Ectodermal cell (in vitro differentiated cells): Measurements from ENCODE around the gene NPEPPS.
"Not testable (repeated sequence)": the region's sequence is repeated elsewhere in the genome, so short reads cannot be mapped to it uniquely, and the experiment has no call there.

Experiments used
- H3K27ac ChIP-seq: 2 replicates; pipeline ENCODE4 v1.7.0; 2013; ENCODE audit warnings: mild to moderate bottlenecking, low read depth, low read length; ENCODE audit not compliant: insufficient read depth, poor library complexity, severe bottlenecking
- H3K27me3 ChIP-seq: 2 replicates; pipeline ENCODE4 v1.7.0; 2013; ENCODE audit warnings: mild to moderate bottlenecking, low read length; ENCODE audit not compliant: insufficient read depth, control insufficient read depth, poor library complexity, severe bottlenecking
- H3K36me3 ChIP-seq: one replicate; pipeline ENCODE4 v1.7.0; 2013; ENCODE audit warnings: low read length; ENCODE audit not compliant: control insufficient read depth, insufficient read depth
- H3K4me1 ChIP-seq: one replicate; pipeline ENCODE4 v1.7.0; 2013; ENCODE audit warnings: low read length; ENCODE audit not compliant: control insufficient read depth, insufficient read depth
- H3K4me3 ChIP-seq: 2 replicates; pipeline ENCODE4 v1.7.0; 2013; ENCODE audit warnings: low read depth, low read length, control low read depth; ENCODE audit not compliant: insufficient read depth
- H3K9me3 ChIP-seq: 2 replicates; pipeline ENCODE4 v1.7.0; 2013; ENCODE audit warnings: mild to moderate bottlenecking, low read length, moderate library complexity; ENCODE audit not compliant: control insufficient read depth
- WGBS, 2 experiments: methylation state at CpG; one replicate each; pipeline ENCODE4 v1.1.7; 2013; ENCODE audit warnings: missing lambda C conversion rate in 2 of 2; 5-methylcytosine and 5-hydroxymethylcytosine counted together

NPEPPS gene

GRCh38 chr17:47560517-47561043, 29.7 kb downstream of the NPEPPS start:
- H3K27ac ChIP-seq, H3K36me3 ChIP-seq, H3K4me3 ChIP-seq, H3K4me1 ChIP-seq, H3K9me3 ChIP-seq, H3K27me3 ChIP-seq: not testable (repeated sequence)

GRCh38 chr17:47561698-47562405, 30.9 kb downstream of the NPEPPS start:
- not testable (repeated sequence) for H3K27ac ChIP-seq, H3K27me3 ChIP-seq, H3K36me3 ChIP-seq, H3K4me3 ChIP-seq, H3K9me3 ChIP-seq, H3K4me1 ChIP-seq
- 88 to 100% methylated on average over 3 of the region's 5 CpGs for WGBS, 2 experiments

- not testable (repeated sequence) for H3K4me3 ChIP-seq, H3K27me3 ChIP-seq, H3K4me1 ChIP-seq, H3K36me3 ChIP-seq, H3K27ac ChIP-seq, H3K9me3 ChIP-seq
Observed at GRCh38 chr17:47562406-47562705, 31.4 kb downstream of the NPEPPS start.

- H3K36me3 ChIP-seq, result not testable (repeated sequence)
- WGBS, 2 experiments, result 86 to 100% methylated on average over 1 of the region's 3 CpGs
Observed at GRCh38 chr17:47567261-47567660, 36.4 kb downstream of the NPEPPS start.

GRCh38 chr17:47572561-47572960, 41.7 kb downstream of the NPEPPS start:
- WGBS, 2 experiments, result 95 to 100% methylated on average over 3 of the region's 3 CpGs
- H3K36me3 ChIP-seq, H3K4me3 ChIP-seq, H3K4me1 ChIP-seq, H3K9me3 ChIP-seq, H3K27ac ChIP-seq, H3K27me3 ChIP-seq: not testable (repeated sequence)

More at GRCh38 chr17:47567261-47567660, 36.4 kb downstream of the NPEPPS start:
- not testable (repeated sequence) for H3K9me3 ChIP-seq, H3K4me3 ChIP-seq, H3K27ac ChIP-seq, H3K4me1 ChIP-seq, H3K27me3 ChIP-seq

DNA sequence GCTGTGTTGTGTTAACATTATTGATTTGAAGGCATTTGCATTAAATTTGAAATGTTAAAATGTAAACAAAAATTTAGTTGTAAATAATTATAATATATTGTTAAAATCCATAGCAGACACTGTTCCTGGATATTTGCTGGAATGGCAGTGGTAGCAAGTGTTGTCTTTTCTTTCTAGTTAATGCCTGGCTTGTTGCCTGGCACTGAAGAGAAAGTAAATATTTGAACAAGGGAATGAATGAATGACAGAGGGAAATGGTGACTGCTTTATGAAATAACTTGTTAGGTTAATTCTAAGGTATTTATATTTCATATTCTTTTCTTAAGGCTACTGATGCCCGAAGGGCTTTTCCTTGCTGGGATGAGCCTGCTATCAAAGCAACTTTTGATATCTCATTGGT, 51.5 kb downstream of the NPEPPS start:
- WGBS, 2 experiments, result no CpG with 5 or more reads among the region's 1 CpG
- H3K36me3 ChIP-seq, H3K27me3 ChIP-seq, H3K4me1 ChIP-seq, H3K4me3 ChIP-seq, H3K9me3 ChIP-seq, H3K27ac ChIP-seq: not testable (repeated sequence)

DNA sequence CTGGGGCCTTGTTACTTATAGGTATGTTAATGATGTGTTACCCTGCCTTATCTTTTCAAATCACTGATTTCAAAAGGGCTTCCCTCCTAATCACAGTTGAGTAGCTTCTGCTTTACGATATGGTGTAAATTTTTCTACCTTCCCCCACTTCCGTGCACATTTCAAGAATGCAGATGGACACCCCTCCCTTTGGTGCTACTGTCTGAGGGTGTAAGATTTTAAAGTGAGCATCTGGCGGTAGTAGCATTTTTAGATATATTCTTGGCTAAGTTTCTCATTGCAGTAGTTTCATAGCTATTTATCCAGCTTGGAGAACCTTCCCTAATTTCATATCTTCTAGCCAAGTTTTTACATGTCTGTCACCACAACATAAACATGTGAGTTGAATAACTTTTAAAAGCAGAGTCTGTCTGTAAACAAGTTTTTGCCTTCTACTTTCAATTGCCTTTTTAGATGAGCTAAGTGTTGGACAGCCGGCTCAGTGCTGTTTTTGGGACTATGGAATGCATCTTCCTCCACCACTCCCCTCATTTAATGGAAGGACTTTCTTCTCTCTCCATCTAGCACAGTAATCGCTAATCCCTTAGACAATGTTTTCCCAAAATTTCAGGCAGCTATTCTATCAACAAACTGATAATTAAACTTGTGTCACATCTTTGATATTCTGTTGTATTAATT, 55.6 kb downstream of the NPEPPS start:
- not testable (repeated sequence) for H3K36me3 ChIP-seq, H3K4me3 ChIP-seq, H3K9me3 ChIP-seq, H3K27ac ChIP-seq, H3K27me3 ChIP-seq, H3K4me1 ChIP-seq
- 100% methylated on average over 3 of the region's 5 CpGs; no CpG with 5 or more reads in 1 of the 2 experiments for WGBS, 2 experiments

DNA sequence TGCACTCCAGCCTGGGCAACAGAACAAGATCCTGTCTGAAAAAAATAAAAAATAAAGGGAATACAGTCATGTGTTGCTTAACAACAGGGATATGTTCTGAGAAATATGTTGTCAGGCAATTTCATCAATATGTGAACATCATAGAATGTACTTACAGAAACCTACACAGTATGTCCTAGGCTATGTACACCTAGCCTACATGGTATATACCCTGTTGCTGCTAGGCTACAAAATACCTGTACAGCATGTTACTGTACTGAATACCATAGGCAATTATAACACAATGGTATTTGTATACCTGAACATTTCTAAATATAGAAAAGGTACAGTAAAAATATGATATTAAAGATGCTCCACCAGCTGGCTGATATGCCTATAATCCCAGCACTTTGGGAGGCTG, 62.6 kb downstream of the NPEPPS start:
- peaks cover 16% of the 10 kb centered on the region for H3K36me3 ChIP-seq

GRCh38 chr17:47603830-47604597, 73.1 kb downstream of the NPEPPS start:
- Histone ChIP-seq H3K4me1 (no peaks in the 10 kb centered on the region), H3K27me3 (no peaks in the 10 kb centered on the region), H3K4me3 (no peak overlapping the region), H3K36me3 (peaks cover 34% of the 10 kb centered on the region), H3K27ac (no peak overlapping the region), H3K9me3 (no peaks in the 10 kb centered on the region)
- 91 to 95% methylated on average over 3 to 4 of the region's 4 CpGs for WGBS, 2 experiments

More for the DNA sequence above, 62.6 kb downstream of the NPEPPS start:
- not testable (repeated sequence) for H3K4me3 ChIP-seq, H3K27me3 ChIP-seq, H3K9me3 ChIP-seq, H3K4me1 ChIP-seq, H3K27ac ChIP-seq

- Histone ChIP-seq H3K27ac (no peak overlapping the region), H3K27me3 (no peaks in the 10 kb centered on the region), H3K9me3 (no peaks in the 10 kb centered on the region), H3K36me3 (peaks cover 34% of the 10 kb centered on the region), H3K4me3 (no peak overlapping the region), H3K4me1 (no peaks in the 10 kb centered on the region)
- 92 to 100% methylated on average over 1 of the region's 1 CpG for WGBS, 2 experiments
Observed at GRCh38 chr17:47604598-47604927, 73.7 kb downstream of the NPEPPS start.
